HG03039 (cell line): ENCODE results near the gene FBLIM1.

Source experiments
- ATAC-seq: cut with Tn5 transposase; IDR thresholded peaks from one replicate; pipeline ENCODE4 v1.9.1; 2021; ENCODE audit warnings: mild to moderate bottlenecking, moderate library complexity; ENCODE audit not compliant: unreplicated experiment

The FBLIM1 gene

DNA sequence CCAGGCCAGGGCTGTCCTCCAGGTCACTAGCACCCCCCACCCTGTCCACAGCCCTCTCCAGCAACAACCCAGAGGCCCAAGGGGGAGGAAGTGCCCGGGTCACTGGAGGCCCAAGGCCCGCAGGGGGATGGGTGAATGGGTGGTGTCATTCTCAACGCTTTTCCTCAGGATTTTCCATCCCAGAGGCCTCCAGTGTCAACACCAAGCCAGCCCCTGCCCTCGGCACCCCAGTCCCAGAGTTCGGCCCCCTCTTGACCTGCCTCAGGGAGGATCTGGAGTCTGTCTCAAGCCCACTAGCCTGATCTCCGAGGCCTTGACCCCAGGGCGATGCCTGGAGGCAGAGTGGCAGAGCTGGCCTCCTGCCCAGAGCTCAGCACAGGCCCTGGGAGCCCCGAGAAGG is 11.2 kb upstream of the FBLIM1 start:
- ATAC-seq: no peak

GRCh38 chr1:15748264-15748663 is 10.3 kb upstream of the FBLIM1 start:
- no peak for ATAC-seq

- ATAC-seq: no peak
Observed at GRCh38 chr1:15748690-15749398, 9.8 kb upstream of the FBLIM1 start.

DNA sequence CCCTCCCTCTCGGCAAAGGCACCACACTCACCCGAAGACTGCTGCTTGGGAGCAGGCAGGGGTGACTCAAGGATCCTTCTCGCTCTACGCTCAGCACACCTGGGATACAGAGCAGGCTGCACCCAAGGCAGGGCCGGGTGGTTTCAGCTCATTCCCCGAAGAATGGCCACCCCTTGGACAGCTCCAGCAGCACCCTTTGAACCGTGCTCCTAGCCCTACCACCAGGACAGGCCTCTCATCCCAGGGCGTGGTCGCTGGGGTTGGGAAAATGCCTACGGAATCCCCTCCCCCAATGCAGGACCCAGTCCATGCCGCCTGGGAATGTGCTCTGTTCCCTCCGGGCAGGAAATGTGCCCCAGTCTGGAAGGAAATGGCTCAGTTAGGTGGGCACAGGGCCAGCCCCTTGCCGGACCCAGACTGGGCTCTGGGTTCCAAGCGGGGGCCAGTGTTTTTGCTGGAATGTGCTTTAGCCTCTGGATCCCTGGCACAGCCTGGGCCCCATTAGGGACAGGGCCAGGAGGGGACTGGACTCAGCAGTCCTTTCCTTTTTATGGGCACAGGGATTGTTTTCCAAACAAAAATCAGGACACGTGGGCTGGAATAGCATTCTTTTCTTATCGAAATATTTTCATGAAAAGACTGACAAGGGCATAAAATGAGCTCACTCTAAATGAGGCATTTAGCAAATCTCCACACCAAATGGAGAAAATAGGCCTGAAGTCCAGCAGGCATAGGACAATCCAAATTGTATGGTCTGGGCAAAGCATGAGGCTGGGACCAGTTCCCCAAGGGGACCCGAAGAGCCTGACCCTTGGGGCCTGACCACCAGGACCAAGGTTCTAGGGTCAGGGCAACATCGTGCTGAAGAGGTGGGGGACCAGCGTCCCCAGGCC is 8.9 kb upstream of the FBLIM1 start:
- no peak for ATAC-seq

- no peak for ATAC-seq
Observed at GRCh38 chr1:15750924-15751323, 7.7 kb upstream of the FBLIM1 start.

DNA sequence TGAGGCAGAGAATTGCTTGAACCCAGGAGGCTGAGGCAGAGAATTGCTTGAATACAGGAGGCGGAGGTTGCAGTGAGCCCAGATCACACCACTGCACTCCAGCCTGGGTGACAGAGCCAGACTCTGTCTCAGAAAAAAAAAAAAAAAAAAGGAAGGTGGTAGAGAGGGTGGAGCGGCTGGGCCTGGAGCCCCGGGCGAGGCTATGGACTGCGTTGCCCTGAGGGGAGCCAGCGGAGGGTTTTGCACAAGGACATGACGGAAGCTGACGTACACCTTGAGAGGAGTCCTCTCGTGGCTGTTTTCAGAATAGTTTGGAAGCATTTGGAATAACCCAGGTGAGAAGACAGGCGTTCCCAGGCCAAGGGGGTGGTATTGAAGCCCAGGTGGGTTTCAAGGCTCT is 6.9 kb upstream of the FBLIM1 start:
- no peak for ATAC-seq

- no peak for ATAC-seq
Observed at GRCh38 chr1:15753776-15754175, 4.8 kb upstream of the FBLIM1 start.

DNA sequence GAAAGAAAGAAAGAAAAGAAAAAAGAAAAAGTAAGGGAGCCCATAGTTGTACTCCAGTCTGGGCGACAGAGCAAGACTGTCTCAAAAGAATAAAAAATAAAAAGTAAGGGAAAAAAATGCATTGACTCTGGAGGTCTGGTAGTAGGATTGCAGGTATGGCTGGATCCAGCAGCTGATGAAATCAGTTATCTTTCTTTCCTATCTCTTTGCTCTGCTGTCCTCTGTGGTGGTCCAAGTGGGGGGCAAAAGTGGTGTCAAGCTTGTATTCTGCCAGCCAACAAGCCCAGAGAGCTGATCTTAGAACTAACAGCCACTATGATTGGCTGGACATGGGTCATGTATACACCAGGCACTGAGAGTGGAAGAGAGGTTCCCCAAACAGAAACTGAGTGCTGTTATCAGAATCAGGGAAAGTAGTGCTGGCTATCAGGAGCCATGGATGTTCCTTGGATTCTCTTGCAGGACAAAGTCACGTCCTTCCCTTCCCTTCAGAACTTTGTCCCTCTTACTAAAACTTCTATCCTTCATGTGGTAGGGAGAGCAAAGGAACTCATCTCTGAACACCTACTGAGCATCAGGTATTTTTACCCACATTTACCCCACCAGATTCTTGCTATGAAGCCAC is 3.5 kb upstream of the FBLIM1 start:
- ATAC-seq: no peak

- ATAC-seq: no peak
Observed at GRCh38 chr1:15755646-15756040, 3.0 kb upstream of the FBLIM1 start.

DNA sequence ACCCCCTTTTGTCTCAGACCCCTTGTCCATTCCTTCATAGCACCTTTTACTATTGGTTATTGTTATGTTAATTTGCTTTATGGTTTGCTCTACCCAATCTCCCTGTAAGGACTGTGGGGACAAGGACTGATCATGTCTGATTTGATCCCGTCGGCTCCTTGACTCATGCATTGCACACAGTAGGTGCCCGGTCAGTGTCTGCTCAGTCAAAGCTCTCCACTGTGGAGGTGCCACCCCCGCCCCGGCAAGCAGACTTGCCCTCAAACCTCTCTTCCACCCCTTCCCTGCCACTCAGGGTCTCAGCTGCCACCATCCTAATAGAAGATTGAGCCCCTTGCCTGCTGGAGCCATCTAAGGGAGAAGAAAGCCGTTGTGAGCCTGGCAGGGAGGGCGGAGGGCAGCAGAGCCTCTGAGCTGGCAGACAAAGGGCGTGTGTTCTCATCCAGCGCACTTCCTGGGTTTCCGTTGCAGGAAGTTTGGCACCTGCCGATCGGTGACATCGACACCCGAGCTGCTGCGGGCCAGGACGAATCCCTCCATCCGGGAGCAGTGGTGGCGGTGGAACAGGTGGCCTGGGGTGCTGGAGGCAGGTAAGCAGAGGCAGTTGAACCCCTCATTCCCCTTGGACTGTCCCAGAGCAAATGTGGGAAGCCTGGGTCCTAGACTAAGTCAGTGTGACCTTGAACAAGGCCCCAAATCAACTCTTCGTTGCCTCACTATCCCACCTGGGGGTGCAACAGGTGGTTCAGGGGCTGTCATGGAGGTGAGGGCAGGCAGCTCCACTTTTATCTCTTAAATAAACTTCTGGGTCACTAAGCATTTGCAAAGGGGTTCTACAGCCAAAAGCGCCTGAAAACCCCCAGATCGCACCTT is 2.2 kb upstream of the FBLIM1 start:
- ATAC-seq: no peak

DNA sequence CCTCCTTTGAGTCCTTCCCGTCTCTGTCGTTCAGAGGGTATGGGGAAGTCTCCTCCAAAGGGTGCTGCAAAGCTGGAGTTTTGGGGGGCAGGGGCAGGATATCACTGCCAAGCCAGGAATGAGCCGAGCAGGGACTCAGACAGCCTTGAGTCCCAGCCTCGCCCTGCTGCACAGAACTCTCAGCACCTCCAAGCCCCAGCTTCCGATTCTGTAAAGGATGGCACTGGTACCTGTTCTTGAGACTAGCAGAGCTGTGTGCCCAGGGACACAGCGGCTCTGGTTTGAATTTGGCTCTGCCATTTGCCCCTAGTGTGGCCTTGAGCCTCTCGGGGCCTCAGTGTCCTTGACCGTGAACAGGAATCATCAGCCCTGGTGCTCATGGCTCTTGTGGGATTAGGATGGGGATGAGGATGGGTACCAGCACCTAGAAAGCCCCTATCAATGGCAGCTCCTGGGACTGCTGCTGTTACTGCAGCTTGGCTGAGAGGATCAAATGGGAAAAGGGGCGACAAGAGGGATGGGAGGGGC is 1.5 kb upstream of the FBLIM1 start:
- no peak for ATAC-seq

- ATAC-seq: no peak
Observed at GRCh38 chr1:15757575-15758342, 836 bp upstream of the FBLIM1 start.

GRCh38 chr1:15758953-15759661 is 512 bp downstream of the FBLIM1 start:
- ATAC-seq: no peak

DNA sequence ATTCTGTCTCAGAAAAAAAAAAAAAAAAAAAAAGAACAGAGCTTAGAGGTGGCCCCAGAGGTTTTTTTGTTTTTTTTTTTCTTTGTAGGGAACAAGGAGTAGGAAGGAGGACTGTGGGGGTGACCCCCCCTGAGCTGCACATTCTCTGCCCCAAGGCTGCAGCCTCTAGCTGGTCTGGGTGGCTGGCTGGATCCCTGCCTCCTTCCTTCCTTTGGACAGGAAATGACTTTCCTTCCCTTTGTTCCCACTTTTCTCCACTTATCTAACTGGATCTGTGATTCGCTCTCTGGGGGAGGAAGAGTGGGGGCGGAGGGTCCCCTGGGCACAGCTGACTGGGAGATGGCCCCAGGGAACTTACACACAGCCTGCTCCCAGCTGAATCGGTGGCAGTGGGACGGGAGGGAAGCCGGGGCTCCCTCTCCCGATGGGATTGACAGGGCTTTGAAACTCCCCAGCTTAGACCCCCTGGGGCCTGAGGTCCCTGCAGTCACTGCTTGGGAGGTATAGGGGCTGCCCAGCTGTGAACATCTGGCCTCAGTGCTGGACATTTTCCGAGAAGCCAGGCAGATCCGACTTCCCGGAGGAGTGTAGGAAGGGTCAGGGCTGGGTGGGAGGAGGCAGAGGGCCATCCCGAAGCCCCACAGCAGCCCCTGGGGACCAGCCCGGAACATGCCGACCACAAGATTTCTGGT is 2.1 kb downstream of the FBLIM1 start:
- no peak for ATAC-seq

- no peak for ATAC-seq
Observed at GRCh38 chr1:15761366-15762128, 3.0 kb downstream of the FBLIM1 start.

- ATAC-seq: no peak
Observed at GRCh38 chr1:15762546-15762945, 4.0 kb downstream of the FBLIM1 start.

DNA sequence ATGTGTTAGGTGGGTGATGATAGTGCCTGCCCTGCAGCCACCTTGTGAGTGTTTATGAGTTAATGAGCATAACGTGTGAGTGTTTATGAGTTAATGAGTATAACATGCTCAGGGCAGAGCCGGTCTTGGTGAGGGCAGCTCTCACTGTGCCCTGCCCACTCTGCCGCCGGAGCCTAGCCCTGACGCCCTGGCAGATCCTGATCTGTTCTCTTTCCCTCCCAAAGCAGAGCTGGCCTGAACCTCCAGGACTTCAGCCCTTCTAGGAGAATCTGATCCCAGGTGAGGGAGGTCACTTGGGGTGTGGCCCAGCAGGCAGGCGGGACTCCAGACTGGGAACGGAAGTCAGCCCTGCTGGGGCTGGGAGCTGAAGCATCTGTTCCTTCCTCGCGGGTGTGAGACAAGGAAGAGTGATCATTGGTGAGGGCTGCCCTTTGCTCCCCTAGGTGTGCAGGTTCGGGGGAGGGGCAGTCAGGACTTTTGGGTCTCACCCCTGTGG is 5.7 kb downstream of the FBLIM1 start:
- ATAC-seq: no peak

- no peak for ATAC-seq
Observed at GRCh38 chr1:15764890-15765289, 6.3 kb downstream of the FBLIM1 start.
